ENCODE results near the gene RANBP3. TPM values are rescaled to one million over a fixed set of nuclear protein-coding genes. Genes with fewer than 3 reads are reported as not detected.

The RANBP3 gene
- total RNA-seq, 6 experiments from 2014 or later = 57.6 to 80.9 (median 70.4) TPM

DNA sequence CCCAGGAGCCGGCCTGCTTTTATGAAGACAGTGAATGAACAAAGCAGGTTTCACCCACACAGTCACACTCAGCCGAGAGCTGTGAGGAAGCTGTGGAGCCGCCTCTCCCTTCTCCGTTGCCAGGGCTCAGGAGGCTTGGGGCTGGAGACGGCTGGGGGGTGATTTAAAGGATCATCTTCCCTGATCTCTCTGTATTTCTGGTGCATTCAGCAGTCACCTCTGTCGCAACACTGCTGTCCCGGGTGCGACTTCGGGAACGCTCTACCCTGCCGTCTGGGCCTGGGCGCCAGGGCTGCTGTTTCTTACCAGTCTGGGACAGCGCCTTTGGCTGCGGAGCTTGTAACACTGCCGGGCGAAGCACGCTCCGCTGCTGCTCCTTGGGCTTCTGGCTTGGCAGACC lies 45.8 kb downstream of the RANBP3 start:
- H3K27ac Mint-ChIP-seq = no peak overlapping the region
- TF ChIP-seq, protein P1, sequence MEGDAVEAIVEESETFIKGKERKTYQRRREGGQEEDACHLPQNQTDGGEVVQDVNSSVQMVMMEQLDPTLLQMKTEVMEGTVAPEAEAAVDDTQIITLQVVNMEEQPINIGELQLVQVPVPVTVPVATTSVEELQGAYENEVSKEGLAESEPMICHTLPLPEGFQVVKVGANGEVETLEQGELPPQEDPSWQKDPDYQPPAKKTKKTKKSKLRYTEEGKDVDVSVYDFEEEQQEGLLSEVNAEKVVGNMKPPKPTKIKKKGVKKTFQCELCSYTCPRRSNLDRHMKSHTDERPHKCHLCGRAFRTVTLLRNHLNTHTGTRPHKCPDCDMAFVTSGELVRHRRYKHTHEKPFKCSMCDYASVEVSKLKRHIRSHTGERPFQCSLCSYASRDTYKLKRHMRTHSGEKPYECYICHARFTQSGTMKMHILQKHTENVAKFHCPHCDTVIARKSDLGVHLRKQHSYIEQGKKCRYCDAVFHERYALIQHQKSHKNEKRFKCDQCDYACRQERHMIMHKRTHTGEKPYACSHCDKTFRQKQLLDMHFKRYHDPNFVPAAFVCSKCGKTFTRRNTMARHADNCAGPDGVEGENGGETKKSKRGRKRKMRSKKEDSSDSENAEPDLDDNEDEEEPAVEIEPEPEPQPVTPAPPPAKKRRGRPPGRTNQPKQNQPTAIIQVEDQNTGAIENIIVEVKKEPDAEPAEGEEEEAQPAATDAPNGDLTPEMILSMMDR (IDR thresholded peaks at IDR 0.05) = no peak
- H3K9me3 Mint-ChIP-seq = no peaks in the 10 kb centered on the region
- H3K36me3 Mint-ChIP-seq (ENCODE audit: low read depth) = peaks cover 18% of the 10 kb centered on the region; the same call in 1 of the 2 replicates
- no peak for DNase-seq
- H3K4me3 Mint-ChIP-seq = no peak overlapping the region
- peaks cover 31% of the 10 kb centered on the region for H3K4me1 Mint-ChIP-seq (ENCODE audit: low read depth)
- H3K27me3 Mint-ChIP-seq (ENCODE audit: insufficient read depth) = no peaks in the 10 kb centered on the region; the same call in 1 of the 2 replicates

DNA sequence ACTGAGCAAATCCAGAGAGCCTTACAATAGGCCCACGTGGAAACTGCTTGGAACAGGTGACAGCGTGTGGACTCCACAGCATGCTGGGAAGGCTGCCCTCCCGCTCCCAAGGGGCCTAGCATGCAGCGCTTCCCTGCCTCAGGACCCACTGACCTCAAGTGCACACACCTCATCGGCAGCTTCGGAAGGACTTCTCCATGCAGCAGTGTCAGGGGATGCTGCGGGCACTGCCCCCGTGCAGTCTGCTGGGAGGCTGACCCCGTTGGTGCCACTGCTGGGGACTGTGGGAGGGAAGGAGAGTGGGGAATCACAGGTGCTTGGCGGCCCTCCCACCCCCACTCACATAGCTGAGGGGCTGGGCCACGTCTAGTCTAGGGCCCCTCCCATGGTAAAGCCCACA lies 46.7 kb downstream of the RANBP3 start:
- TF ChIP-seq, protein P1 (IDR thresholded peaks at IDR 0.05) = no peak
- Mint-ChIP-seq H3K27ac (no peak overlapping the region), H3K9me3 (no peaks in the 10 kb centered on the region), H3K27me3 (ENCODE audit: insufficient read depth) (no peaks in the 10 kb centered on the region; the same call in 1 of the 2 replicates), H3K36me3 (ENCODE audit: low read depth) (peaks cover 12% of the 10 kb centered on the region; the same call in 1 of the 2 replicates), H3K4me1 (ENCODE audit: low read depth) (peaks cover 31% of the 10 kb centered on the region), H3K4me3 (no peak overlapping the region)
- DNase-seq = no peak

DNA sequence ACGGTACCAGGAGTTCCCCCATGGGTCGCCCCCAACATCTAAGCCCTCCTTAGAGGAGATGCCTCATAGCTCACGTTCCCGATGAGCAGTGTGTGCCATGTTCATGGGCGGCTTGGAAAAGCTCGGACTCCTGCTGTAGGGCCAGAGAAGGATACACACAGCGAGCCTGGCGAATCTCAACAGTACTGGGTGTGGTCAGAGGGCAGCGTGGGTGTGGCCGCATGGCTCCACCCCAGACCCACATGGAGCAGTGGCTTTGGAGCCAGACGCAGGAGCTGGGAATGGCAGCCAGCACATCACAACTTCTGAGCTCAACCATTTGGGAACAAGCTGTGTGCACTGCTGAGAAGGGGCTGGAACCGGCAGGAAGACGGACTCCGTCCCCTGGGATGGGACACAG lies 48.3 kb downstream of the RANBP3 start:
- Mint-ChIP-seq H3K36me3 (ENCODE audit: low read depth) (peaks cover 12% of the 10 kb centered on the region; the same call in 1 of the 2 replicates), H3K27ac (no peak overlapping the region), H3K9me3 (no peaks in the 10 kb centered on the region), H3K27me3 (ENCODE audit: insufficient read depth) (no peaks in the 10 kb centered on the region; the same call in 1 of the 2 replicates), H3K4me3 (no peak overlapping the region), H3K4me1 (ENCODE audit: low read depth) (peaks cover 14% of the 10 kb centered on the region)
- TF ChIP-seq, protein P1 (IDR thresholded peaks at IDR 0.05) = no peak
- no peak for DNase-seq

DNA sequence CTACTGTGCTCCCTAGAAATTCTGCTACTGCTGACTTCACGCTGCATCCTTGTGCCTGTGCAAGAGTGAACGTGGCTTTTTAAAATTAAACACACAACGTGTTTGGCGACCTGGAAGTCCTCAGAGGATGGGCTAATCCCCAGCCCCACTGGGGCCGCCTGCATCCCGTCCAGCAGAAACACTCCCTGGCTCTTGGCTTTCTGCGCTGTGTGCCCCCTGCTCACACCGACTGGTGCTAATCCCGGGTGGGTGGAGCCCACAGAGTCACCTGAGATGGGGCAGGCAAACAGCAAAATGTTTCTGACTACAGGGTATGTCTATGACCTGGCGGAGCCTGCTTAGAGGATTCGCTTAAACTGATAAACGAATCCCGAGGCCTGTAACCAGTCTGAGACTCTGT lies 48.8 kb downstream of the RANBP3 start:
- H3K9me3 Mint-ChIP-seq = no peaks in the 10 kb centered on the region
- TF ChIP-seq, protein P1 (IDR thresholded peaks at IDR 0.05) = no peak
- H3K36me3 Mint-ChIP-seq (ENCODE audit: low read depth) = peaks cover 12% of the 10 kb centered on the region; the same call in 1 of the 2 replicates

DNA sequence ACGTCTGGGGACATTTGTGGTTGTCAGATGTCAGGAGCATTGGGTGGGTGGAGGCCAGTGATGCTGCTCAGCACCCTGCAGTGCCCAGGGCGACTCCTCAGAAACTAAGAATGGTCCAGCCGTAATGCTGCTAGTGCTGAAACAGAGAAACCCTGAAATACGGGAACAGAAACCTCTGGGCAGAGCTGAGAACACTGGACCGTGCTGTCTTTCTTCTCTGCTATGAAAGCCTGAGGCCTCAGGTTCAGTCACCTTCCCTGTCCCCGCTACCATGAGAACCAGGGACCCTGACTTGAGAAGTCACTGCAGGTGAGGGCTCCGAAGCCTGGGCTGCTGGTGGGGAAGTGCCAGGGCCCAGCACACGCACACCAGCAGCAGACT lies 50.5 kb downstream of the RANBP3 start:
- Mint-ChIP-seq H3K36me3 (ENCODE audit: low read depth) (peaks cover 21% of the 10 kb centered on the region), H3K9me3 (no peaks in the 10 kb centered on the region), H3K27me3 (ENCODE audit: insufficient read depth) (peaks cover 3% of the 10 kb centered on the region; the same call in 1 of the 2 replicates), H3K4me3 (no peak overlapping the region), H3K4me1 (ENCODE audit: low read depth) (peaks cover 5% of the 10 kb centered on the region; the same call in 1 of the 2 replicates), H3K27ac (no peak overlapping the region)
- DNase-seq = no peak
- TF ChIP-seq, protein P1 (IDR thresholded peaks at IDR 0.05) = no peak

More for the DNA sequence above, 48.8 kb downstream of the RANBP3 start:
- no peak for DNase-seq
- Mint-ChIP-seq H3K27ac (no peak overlapping the region), H3K4me3 (no peak overlapping the region), H3K27me3 (ENCODE audit: insufficient read depth) (no peaks in the 10 kb centered on the region; the same call in 1 of the 2 replicates), H3K4me1 (ENCODE audit: low read depth) (peaks cover 10% of the 10 kb centered on the region)

Data from HFFc6 (cell line).